Measurements from ENCODE around the gene ZNF705A.

GRCh38 chr12:8146442-8146771 lies 10.4 kb upstream of the ZNF705A start:
- TF ChIP-seq CTCF (IDR thresholded peaks at IDR 0.05) (no peak), POLR2A (IDR thresholded peaks at IDR 0.05) (no peak)
